GM18517 (cell line): Measurements from ENCODE around the gene THSD7A.

ENCODE experiments used
- ATAC-seq: cut with Tn5 transposase; IDR thresholded peaks from one replicate; pipeline ENCODE4 v1.9.1; 2021; ENCODE audit warnings: mild to moderate bottlenecking, moderate library complexity; ENCODE audit not compliant: unreplicated experiment

Gene THSD7A

GRCh38 chr7:11811709-11812108 is 20.3 kb downstream of the THSD7A start:
- ATAC-seq = no peak

DNA sequence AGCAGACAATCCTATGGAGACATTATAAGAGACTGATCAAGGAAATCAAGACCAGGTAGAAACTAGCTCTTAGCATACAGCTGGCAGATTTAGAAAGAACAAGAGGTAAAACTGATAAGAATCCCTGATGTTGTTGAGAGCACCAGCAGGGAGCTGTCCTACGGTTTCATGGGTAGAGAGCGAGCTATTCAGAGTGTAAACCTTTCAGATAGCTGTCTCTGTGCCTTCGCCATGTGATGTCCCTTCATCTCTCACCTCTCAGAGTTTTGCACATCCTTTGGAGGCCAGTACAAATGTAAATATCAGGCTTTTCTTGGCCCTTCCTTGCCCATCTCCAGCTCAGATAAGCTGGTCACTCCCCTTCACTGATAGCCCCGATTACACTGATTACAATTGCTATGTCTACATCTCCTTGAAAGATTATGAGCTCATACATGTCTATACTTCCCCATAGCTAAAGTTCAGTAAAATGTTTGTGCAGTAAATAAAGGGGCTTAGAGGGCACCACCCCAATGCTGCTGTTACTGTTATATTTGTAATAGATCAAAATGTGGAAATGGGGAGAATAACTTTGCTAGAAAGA is 21.9 kb downstream of the THSD7A start:
- ATAC-seq = no peak

- no peak for ATAC-seq
Observed at GRCh38 chr7:11807000-11807399, 25.0 kb downstream of the THSD7A start.

GRCh38 chr7:11804621-11805020 is 27.4 kb downstream of the THSD7A start:
- ATAC-seq = no peak

DNA sequence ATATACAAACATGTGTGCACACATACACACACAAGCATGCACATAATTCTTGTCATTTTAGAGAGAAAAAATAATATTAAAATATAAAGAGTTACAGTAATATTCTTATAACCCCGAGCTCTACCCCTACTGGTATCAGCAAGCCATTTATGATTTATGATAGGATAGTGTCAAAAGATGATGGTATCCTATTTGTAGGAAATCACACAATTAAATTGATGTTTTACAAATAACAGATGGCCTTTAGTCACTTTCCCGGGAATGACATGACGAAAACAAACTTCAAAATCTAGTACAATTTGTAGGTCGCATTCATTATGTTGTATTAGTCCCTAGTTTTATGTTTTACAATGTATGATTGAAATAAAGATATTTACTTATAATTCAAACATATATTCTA is 36.8 kb downstream of the THSD7A start:
- no peak for ATAC-seq

GRCh38 chr7:11792166-11792565 is 39.8 kb downstream of the THSD7A start:
- no peak for ATAC-seq

GRCh38 chr7:11788568-11788967 is 43.4 kb downstream of the THSD7A start:
- no peak for ATAC-seq

DNA sequence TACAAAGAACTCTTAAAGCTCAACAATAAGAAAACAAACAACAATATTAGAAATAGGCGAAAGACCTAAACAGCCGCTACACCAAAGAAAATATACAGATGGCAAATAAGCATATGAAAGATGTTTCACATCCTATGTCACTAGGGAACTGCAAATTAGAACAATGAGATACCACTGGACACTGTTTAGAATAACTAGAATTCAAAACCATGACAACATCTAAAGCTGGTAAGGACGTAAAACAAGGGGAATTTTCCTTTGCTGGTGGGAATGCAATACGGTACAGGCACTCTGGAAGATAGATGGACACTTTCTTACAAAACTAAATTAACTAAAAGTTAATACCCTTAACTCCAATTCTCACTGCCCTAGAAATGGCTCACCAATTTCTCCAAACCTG is 44.5 kb downstream of the THSD7A start:
- ATAC-seq = no peak

DNA sequence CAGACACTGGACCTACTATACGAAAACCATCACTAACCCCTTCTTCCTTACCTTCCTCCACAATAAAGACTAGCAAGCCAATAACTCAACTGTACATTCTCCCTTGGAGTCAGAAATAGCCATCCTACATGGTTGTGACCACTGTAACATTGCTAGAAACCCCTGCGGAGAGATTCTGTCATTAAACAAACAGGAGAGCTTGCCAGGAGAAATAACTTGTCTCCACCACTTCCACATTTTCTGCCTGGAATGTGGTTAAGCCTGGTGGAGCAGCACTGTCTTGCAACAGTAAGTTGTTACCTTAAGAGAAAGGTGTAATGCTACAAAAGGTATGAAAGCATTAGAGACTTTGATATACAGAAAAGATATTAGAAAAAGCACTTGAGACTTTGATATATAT is 45.8 kb downstream of the THSD7A start:
- ATAC-seq = no peak

DNA sequence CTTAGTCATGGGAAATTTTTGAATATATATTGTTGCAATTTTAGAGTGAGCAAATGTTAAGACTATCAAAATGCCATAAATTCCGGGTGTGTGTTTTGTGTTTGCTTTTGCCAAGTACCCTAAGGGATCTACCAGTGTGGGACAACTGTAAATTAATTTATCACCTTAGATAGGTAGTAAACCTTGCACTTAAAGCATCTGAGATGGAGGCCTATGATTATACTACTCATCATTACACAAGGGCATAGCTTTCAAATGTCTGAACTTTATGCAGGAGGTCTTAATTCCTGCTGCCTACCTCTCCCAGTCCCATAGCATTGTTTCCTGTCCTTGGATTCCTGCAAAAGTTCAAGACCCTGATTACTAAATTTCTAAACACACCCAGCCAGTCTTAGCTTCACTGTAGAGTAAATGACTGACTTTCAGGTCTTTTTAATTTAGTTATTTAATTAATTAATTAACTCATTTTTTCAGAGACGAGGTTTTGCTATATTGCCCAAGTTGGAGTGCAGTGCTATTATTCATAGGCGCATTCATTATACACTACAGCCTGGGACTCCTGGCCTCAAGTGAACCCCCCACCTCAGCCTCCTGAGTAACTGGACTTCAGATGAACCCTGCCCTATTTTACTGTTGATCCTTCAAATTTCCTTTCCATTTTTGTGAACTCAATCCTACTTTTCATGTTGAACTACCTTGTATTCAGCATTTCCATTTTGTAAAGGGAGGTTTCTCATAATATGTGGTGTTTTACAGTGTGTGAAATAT is 47.0 kb downstream of the THSD7A start:
- no peak for ATAC-seq

DNA sequence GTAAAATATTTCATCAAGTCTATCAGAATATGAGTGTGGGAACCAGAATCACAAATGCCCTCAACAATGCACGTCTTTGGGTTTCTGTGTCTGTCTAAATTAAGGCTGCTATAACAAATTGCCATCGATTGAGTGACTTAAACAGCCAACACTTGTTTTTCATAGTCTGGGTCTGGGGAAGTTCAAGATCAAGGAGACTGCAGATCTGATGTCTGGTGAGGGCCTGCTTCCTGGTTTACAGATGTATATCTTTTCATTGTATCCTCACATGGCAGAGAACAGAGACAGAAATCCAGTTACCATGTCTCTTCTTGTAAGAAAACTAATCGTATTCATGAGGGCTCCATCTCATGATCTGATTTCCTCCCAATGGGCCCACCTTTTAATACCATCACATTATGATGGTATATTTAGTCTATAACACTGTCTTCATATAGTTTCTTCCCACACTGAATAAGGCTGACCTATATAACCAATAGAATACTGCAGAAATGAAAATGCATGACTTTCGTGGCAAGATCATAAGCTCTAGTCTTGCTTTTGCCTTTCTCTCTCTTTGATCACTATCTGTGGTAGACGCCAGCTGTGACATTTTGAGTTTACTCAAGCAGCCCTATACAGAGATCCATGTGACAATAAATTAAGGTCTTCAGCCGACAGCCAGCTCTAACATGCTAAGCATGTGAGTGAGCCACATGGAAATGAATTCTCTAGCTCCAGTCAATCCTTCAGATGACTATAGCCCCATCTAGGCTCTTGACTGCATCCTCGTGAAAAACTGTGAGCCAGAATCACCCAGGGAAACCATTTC is 51.9 kb downstream of the THSD7A start:
- no peak for ATAC-seq

GRCh38 chr7:11776039-11776438 is 56.0 kb downstream of the THSD7A start:
- ATAC-seq = no peak

GRCh38 chr7:11775401-11775800 is 56.6 kb downstream of the THSD7A start:
- ATAC-seq = no peak

DNA sequence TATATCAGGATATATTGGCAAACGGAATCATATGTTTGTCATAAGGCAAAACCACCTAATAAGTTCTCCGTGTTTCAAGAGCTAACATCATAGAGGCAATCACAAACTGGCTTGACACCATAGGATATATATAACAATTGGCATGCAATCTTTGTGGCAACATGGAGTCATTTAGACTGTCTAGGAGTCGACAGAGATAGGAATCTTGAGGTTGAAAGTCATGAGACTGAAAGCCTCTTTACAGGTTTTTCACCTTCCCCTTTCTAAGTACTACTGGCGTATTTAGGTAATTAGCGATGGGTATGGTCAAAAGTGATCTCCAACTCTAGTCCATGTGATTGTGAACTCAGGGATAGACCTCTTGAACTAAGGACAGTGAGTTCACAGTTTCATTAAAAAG is 63.7 kb downstream of the THSD7A start:
- no peak for ATAC-seq

GRCh38 chr7:11767148-11767547 is 64.8 kb downstream of the THSD7A start:
- no peak for ATAC-seq

DNA sequence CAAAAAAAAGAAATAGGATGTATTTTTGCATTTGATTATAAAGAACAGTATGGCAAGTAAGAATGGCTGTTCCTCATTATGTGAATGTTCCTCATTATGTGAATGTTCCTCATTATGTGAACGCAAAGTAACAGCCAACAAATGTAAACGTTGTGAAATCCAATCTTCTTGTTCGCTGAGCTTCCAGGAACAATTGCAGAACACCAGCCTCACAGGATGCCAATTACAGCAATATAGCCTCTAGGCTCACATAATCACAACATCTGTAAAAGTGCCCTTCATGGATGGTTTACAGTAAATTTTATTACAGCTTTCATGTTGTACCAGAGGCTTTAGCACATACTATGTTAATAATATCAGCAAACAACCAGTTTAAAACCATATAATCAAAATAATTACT is 71.6 kb downstream of the THSD7A start:
- no peak for ATAC-seq

DNA sequence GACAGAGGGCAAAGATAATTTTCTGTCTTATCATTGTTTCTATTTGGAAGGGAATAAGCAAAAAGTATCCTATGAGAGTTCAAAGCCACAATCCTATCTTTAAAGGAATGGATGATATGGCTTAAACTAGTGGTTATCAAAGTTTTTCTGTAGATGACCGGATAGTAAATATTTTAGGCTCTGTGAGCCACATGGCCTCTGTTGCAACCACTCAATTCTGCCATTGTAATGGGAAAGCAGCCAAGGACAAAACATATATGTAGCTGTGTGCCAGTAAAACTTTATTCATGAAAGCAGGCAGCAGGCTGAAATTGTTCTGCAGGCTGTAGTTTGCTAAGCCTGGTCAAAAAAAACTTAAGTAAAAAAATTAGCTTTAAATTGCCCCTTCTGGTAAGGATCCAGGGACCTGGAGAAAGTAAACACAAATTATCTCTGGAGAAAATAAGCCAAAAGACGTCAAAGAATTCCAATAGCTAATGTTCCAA is 73.3 kb downstream of the THSD7A start:
- no peak for ATAC-seq

GRCh38 chr7:11757153-11757552 is 74.8 kb downstream of the THSD7A start:
- no peak for ATAC-seq

GRCh38 chr7:11754933-11755332 is 77.1 kb downstream of the THSD7A start:
- no peak for ATAC-seq

DNA sequence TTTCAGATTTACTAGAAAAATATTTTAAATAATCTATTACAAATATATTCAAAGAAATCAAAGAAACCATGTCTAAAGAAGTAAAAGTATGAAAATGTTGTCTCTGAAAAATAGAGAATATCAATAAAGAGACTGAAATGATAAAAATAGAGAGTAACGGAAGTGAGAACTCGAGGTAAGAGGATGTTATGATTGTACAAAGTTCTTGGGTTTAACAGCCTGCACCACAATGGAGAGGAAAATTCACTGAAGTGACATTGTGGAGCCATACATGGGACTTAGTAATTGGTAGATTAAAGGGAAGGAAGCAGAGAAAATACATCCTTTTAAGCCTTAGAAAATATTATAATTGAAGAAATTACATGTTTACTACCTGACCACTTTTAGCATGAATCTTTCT is 77.9 kb downstream of the THSD7A start:
- no peak for ATAC-seq

- ATAC-seq = no peak
Observed at GRCh38 chr7:11753433-11753832, 78.6 kb downstream of the THSD7A start.
